Left kidney (tissue), 2 donors: ENCODE results near the gene TECPR2. TPM values are rescaled to one million over a fixed set of nuclear protein-coding genes. Genes with fewer than 3 reads are reported as not detected.
"Not testable (repeated sequence)": the region's sequence is repeated elsewhere in the genome, so short reads cannot be mapped to it uniquely, and the experiment has no call there.

Source experiments
- DNase-seq: peaks from one replicate; pipeline ENCODE4 v3.0.0-alpha.2; 2013
- polyA plus RNA-seq: library from polyadenylated mRNA; unstranded; fragments of 120-200 nt; gene quantifications from one replicate; pipeline ENCODE4 v1.2.1, GENCODE V29; 2013; ENCODE audit not compliant: insufficient read length

The TECPR2 gene
- polyA plus RNA-seq, 1 donor = 15.9 TPM

DNA sequence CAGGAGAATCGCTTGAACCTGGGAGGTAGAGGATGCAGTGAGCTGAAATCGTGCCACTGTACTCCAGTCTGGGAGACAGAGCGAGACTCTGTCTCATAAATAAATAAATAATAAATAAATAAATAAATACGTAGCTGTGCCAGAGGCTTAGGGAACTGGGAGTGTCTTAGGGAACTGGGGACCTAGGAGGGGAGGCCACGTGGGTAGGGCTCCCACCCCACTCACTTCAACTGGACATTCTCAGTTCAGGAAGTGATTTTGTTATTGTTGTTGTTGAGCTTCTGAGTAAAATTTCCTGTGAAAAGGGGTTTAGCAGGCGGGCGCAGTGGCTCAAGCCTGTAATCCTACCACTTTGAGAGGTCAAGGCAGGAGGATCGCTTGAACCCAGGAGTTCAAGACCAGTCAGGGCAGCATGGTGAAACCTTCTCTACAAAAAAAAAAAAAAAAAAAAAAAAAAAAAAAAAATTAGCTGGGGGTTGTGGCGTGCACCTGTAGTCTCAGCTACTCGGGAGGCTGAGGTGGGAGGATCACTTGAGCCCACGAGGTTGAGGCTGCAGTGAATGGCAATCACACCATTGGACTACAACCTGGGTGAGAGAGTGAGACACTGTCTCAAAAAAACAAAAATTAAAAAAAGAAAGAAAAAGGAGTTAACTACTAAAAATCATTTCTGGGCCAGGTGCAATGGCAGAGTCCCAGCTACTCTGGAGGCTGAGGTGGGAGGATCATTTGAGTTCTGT lies 165.9 kb downstream of the TECPR2 start:
- no peak for DNase-seq

DNA sequence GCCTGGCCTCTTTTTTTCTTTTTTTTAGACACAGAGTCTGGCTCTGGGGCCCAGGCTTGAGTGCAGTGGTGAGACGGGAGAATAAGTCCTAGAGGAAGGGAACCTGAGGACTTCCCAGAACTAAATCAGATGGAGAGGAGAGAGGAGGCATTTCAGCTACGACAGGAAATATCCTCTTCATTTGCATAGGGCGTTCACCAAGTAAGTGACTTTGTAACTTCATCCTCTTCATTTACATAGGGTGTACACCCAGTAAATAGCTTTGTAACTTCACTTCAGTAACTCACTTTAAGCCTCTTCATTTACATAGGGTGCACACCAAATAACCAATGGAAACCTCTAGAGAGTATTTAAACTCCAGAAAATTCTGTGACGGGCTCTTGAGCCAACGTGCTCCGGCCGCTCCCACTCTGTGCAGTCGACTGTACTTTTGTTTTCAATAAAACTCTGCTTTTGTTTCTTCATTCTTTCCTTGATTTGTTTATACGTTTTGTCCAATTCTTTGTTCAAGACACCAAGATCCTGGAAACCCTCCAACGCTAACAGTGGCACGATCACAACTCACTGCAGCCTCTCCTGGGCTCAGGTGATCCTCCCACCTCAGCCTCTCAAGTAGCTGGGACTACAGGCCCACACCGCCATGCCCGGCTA lies 168.2 kb downstream of the TECPR2 start:
- no peak for DNase-seq

DNA sequence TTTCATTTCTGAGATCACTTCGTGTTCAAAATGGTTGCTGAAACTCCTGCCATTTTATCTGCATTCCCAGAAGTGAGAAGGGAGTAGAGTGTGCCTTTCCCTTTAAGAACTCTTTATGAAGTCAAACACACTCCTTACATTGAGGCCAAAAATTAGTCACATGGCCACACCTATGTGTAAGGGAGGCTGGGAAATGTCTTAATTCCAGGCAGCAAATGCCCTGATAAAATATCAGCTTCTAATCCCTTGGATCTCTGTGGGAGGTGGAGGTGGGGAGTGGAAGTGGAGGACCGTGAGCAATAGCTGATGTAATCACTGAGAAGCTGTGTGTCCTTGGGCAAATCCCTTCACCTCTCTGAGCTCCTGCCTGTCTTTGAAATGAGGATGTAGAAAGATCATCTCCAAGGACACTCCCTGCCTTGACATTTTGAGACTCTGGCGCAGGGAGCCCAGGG lies 169.5 kb downstream of the TECPR2 start:
- DNase-seq = no peak

DNA sequence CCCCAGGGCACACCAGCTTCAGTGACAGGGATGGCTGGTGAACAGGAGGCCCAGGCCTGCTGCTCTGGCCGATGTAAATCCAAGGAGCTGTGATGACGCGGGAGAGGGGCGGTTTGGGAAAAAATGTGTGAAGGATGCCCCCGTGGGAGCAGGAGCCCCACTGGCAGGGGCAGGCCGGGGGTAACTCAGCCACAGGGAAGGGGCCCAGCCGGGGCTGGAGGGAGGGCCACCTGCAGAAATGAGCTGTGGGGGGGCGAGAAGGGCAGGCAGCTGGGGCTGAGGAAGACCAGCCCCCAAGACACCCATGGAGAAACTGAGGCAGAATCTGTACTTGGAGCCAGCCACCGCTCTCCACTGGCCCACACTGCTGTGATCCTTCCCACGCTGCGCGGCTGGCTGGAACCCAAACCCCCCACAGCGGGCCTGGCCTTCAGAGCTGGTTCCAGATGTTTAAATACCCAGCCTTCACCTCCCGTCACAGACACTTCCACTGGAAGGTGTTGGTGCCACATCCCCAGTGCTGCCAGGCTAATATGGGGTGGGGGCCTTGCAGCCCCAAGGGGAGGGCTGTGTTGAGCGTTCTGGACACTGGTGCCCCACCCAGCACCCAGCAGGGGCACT lies 175.3 kb downstream of the TECPR2 start:
- no peak for DNase-seq

DNA sequence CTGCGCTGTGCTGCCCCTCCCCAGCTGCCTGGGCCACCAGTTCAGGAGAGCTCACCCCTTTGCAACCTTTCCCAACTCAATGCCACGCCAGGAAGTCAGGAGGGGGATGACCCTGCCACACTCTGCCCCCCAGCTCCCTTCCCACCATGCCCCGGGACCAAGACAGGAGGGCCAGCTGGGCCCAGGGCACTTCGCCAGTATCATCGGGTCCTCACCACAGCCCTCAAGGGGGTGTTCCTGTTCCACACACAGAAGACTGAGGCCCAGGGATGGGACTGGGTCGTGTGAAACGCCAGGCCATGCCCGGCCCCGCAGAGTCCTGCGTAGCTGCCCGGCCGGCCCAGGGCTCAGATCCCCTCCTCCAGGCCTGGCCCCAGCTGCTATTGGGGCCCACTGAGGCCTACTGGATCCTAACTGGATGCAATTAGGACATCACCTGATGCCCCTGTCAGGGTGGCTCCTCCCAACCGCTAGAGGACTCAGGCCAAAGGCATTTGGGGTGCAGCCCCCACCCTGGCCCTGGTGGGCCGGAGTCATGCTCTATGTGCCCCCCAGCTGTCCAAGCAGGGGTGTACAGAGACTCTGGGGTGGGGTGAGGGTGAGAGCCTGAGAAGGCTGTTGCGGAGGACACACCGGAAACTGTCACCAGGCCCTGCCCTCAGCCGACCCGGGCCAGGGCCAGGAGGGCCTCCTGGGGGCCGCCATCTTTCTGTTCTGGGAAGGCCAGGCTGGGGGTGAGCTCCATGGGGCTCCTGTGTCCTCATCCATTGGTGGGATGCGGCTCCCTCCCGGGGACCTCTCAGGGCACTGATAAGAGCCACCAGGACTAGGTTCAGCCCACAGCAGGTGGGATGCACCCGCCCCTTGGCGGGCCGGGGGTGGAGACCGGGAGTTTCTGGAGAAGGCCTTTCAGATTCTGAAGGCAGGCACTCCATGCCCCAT lies 176.1 kb downstream of the TECPR2 start:
- DNase-seq = no peak

DNA sequence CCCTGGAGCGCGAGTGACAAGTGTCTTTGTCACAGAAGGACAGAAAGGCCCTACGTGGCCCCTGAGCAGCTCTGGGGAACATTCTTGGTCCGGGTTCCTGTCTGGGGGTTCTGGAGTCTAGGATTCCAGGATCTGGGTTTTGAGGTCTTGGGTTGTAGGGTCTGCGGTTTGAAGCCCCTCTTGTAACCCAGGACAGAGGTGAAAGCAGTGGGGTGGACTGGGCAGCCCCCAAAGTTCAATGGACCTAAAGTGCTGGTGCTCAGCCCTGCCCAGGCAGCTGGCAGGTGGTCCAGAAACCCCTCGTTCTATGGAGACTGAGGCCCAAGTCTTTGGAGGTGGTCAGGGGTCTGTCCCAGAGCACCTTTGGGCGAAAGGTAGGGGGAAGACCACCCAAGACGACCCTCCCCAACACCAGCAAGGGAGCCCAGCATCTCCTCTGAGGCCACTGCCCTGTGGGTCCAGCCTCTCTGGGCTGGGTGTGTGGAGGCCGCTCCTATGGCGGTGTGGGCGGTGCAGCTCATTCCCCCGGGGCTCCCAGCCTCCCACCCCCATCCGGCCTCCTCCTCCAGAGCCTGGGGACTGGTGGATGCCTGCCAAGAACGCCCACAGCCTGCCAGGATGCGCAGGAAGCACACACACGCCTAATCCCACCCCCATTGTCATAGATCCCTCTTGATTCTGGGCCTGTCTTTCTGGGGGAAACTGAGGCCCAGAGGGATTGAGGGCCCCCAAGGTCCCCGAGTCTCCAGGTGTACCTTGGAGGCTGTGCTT lies 177.0 kb downstream of the TECPR2 start:
- peak; percentile 68 for DNase-seq

DNA sequence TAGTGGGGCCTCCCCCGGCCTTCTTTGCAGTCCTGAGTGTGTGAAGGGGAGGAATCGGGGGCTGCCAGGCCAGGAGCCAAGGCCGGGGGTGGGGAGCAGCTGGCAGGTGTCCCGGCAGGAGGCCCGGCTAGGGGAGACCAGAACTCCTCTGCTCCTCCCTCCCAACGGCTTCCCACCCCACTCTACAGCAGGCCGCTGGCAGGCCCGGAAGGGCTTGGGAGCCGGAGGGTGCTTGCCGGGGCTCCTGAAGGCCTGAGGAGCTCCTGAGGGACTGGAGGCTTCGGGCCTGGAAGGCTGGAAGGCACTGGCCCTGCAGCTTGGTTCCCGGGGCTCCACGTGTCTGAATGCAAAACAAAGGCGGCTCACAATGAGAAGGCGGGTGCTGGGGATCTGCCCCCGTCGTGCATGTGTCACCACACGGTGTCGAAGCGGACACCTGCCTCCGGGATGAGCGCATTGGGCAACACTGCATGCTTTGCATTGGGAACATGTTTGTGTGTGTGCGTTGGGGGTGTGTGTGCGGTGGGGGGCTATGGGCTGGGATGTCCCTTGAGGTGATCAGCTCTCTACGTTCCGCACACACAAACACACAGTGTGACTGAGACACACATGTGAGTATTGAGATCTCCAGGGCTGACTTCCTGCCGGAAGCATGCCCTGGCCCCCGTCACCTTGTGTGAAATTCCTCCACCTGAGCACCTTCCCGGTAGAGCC lies 177.7 kb downstream of the TECPR2 start:
- DNase-seq = peak; percentile 65

DNA sequence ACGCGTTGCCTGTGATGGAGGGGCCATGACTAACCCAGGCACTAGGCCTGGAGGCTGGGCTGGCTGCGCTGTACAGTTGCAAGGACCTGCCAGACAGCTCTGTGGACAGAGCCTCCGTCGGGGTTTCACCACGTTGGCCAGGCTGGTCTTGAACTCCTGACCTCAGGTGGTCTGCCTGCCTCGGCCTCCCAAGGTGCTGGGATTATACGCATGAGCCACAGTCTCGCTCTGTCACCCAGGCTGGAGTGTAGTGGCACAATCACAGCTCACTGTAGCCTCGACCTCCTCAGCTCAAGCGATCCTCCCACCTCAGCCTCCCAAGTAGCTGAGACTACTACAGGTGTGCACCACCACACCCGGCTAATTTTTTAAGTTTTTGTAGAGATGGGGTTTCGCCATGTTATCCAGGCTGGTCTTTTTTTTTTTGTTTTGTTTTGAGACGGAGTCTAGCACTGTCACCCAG lies 178.3 kb downstream of the TECPR2 start:
- DNase-seq = not testable (repeated sequence)

DNA sequence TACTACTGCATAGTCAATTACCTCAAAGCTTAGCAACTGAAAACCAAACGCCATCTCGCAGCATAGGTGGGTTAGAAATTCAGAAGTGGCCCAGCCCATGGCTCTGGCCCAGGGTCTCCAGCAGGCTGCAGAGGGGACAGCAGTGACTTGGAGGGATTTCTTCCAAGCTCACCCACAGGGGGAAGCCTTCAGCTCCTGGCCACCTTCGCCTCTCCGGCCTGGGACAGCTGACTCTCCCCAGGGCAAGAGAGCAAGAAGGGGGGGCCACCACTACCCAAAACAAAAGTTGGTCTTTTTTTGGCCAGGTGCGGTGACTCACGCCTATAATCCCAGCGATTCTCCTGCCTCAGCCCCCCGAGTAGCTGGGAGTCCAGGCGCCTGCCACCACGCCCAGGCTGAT lies 179.0 kb downstream of the TECPR2 start:
- DNase-seq = no peak

DNA sequence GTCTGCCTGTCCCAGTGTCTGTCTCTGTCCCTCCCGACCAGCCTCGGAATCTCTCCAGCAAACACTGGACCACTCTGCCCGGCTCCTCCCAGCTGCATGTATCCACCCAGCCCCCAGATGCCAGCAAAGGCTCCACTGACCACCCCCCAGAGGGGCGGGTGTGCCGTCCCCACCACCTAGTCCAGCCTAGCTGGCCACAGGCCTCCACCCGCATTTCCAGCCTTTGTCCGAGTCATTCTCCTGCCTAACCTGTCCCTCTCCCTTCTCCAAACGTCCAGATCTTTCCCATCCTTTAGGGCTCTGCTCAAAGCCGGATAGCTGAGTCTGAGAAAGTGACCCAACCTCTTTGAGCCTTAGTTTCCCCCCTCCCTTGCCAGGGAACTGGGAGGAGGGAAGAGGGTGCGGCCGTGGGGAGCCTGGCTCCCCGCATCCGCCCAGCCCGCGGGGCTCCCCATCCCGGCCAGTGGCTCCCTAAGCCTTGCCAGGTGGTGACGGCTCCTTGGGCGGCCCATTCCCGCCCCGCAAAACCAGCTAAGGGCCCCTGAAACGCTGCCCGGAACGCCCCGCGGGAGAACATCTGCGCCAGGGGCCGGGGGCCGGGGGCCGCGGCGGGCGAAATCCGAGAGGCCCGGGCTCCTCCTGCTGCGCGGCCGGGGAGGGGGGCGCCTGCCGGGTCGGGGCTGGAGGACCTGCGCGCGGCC lies 181.5 kb downstream of the TECPR2 start:
- DNase-seq = peak; percentile 33

DNA sequence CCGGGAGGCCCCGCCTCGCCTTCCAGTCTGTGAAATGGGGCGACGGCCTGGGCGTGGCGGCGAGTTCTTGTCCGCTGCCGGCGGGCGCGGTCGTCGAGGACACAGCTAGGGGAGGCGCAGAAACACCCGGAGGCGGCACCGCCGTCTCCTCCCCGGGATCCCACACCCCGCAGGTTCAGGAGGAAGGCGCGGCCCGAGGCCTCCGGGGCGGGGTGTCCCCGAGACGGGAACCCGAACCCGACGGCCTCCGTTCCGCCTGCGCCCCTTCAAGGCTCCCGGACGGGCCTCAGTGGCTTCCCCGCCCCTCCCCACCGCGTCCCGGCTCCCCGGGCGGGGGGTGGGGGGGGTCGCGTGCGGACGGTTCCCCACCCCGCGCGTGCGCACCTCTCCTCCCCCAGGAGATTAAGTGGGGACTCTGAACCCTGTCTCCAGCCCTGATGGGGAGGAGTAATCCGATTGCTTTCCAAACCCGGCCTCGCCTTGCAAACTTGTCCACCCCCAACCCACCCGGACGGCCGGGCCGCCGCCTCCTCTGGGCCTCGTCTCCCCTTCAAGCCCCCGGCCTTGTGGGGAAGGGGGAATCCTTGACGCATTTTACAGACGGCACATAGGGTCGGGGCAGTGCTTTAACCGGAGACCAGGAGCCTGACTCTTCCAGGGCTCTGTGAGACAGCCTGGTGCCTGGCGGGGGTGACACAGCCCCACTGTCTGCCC lies 182.2 kb downstream of the TECPR2 start:
- no peak for DNase-seq

DNA sequence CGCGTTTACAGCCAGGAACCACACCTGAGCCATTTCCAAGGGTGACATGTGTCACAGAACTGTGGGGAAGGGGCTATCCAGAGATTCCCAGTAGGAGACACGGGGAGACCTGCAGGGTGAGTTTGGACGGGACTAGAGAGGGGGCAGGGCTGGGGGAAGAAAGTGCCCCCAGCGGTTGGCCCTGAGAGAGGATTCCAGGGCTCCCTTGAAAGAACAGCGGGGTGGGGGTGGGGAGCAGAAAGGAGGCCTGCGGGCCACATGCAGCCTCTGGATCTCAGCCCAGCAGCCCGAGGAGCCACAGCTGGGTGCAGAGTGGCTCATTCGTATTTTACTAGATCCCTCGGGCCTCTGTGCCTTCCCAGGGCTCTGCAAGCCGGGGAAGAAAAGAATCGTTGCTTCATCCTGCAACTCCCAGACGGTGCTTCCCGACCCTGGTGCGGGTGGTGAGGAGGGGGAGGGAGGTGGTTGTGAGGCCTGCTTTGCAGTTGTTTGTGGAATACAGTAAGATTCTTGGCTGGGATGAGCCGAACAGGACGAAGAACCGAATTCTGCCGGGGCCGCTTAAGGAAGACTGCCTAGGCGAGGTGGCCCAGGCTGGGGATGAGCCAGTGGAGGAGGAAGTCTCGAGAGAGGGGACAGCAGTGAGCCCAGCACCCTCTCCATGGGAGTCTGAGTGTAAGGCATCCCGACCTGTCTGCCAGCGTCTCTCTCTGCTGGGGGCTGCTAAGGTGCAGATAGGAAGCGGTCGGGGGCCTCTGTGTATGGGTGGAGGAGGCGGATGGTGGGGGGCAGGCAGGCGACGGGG lies 182.9 kb downstream of the TECPR2 start:
- DNase-seq = no peak

DNA sequence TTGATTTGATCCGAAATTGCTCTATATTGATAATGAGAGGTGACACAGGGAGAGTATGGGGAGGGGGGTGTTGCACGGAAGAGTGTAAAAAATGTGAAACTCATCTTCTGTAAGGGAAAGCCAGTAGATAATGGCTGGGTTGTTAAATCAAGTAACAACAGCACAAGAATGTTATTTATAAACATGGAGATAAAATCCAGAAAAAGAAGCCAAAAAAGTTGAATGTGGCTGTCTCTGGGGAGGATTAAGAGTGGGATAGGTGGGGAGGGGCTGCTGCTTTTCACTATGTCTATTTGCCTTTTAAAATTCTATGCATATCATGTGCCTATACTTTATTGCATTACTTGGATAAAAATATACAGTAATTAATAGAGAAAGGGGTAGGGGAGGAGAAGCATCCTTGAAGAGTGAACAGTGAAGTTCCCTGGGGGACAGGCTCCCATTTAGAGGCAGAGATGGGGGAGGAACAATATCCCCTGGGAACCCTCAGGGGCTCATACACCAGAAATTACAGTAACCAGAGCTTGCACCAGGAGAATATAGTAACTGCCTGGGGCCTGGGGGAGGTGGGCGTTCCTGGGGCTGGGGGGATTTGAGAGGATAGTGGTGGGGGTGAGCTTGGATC lies 186.0 kb downstream of the TECPR2 start:
- DNase-seq = no peak

DNA sequence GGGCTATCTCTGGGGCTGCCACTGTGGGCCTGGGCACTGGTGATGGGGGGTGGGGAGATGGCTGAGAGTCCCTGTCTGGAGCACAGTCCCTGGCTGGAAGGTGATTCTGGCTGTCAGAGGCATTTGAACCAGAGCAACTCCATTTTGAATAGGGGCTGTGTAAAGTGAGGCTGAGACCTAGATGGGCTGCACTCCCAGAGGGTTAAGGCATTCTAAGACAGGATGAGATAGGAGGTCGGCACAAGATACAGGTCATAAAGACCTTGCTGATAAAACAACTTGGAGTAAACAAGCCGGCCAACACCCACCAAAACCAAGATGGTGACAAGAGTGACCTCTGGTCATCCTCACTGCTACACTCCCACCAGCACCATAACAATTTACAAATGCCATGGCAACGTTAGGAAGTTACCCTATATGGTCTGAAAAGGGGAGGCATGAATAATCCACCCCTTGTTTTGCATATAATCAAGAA lies 188.2 kb downstream of the TECPR2 start:
- DNase-seq = not testable (repeated sequence)
